Panc1 (cell line): ENCODE results near the gene MRPS16.

Experiments used
- CTCF ChIP-seq: fragments of 450-650 bp; IDR thresholded peaks from 2 replicates; pipeline ENCODE4 v1.5.1; 2017; ENCODE audit warnings: mild to moderate bottlenecking
- POLR2AphosphoS5 ChIP-seq: IDR thresholded peaks from 2 replicates; pipeline ENCODE4 v1.6.1; 2012; ENCODE audit warnings: mild to moderate bottlenecking, low read depth, low read length, moderate library complexity

DNA sequence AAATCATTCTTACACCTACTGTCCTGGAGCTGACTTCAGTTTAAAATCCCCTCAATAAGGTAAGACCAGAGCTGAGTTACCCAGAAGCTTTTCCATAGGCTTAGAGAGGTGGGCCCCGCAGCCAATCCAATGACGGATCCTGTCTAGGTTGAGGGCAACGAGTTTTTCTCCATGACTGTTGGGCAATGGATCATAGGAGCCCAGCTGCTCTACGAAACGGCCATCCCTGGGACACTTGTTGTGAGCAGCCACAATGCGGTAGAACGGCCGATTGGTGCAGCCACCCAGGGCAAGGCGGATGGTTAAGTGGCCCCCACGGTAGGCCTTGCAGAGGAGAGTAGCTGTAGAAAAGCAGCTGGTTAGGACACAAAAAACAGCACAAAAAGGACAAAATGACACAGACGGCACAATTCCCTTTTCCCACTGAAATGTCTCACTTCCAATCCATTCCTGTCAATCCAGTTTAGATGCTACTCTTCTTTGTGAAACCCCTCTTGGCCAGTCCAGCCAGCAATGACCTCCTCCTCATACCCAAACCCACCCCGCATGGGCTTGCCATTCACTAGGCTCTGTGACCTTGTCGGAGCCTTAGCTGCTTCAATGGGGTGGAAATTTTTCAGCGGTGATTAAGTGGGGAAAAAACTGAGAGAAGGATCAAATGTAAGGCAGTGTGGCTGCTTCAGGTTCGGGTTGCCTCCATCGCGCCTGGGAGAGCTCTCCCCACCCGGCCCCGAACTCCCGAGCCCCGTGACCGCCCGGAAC, 580 bp downstream of the MRPS16 start:
- TF ChIP-seq CTCF (no peak), POLR2AphosphoS5 (no peak)
